ENCODE measurements around the gene SELE.

The SELE gene

DNA sequence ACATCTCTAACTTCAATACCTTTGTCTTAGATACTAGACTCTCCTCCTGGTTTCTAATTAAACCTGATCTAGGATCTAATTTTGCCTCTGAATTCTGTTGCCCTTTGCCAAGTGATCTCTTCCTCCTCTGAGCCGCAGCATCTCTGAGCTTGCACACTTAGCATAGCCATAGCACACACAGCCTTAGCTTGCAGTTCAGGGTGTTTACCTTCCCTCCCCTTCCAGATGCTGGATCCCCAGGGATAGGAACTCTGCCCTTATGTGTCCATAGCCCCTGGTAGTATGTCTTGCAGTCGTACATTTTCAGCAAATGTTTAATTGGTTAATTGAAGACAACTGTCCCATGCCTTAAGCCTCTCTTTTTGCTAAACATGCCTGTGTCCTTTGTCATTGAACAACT, 52.7 kb downstream of the SELE start:
- DNase-seq: no peak

DNA sequence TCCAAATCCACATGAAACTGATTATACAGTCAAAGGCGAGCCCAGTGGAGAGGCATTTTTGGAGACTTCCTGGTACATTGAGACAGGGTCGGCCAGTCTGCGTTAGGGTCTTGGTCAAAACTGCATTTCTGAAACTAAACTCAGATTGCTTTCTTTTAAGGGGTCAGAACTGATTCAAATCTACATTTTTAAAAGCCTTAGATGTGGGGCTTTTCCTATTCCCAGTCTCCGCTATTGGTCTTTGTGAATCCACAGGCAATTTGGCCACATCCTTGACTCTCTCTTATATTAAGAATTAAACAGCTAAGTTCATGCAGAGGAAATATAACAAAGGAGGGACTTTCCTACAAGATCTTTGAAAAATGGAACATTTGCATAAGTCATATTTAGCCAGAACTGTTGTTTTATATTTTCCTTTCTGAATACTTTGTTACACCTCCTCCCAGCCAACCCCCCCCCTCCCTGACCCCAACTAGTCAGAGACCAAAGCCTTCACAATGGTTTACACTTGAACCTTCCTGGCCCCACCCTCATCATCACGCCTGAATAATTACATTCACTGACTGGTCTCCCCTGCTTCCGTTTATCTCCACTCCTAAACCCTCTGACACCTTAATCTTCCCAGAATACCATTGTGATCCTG, 53.4 kb downstream of the SELE start:
- no peak for DNase-seq

DNA sequence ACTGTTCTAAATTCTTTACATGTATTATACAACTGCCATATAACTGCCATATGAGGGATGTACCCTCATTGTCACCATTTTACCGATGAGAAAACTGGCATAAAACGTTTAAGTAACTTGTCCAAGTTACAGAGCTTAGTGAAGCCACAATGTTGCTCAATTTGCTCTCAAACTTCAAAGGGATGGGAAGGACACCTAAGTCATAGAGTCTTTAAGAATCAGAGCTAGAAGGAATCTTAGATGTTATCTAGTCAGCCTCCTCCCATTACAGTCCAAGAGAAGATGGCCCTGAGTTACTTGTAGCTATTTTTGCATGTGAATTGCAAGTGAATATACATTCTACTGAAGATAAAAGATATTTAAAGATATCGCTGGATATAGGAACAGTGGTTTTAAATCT, 54.2 kb downstream of the SELE start:
- DNase-seq: no peak

DNA sequence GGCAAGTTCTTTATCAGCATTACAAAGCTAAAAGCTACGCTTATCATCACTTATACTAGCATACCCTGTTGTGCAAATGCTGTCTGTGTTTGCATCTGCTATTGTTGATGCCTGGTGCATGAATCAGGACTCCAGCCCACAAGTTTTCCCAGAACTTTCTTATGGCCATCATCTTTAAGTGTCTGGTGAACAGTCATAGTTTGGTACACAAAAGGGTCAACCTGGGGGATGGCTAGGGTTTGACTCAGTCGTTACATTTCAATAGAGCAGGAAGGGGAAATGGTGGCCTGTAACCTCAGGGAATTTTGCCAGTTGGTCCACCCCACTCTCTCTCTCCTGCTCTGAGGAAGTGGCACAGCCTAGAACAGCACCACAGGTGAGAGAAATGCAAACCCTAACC, 57.9 kb downstream of the SELE start:
- DNase-seq: no peak
